ENCODE data around the gene TMED1. TPM values are rescaled to one million over a fixed set of nuclear protein-coding genes. Genes with fewer than 3 reads are reported as not detected.

TMED1 gene
- total and polyA plus RNA-seq, 2 of the 13 experiments (the other 11 are each of a cell fraction or from before 2014, with no cell fraction given) = 48.3 to 51.8 TPM

GRCh38 chr19:10854350-10855089, 18.5 kb upstream of the TMED1 start:
- POLR2A ChIA-PET = interaction anchor here (0.8 to 2.5 kb wide), 4 partner anchors 10 to 137 kb away, joined by 3 to 30 read pairs (median 6); partner anchors contain the start of gene TMED1
- peak; percentile 61 for ATAC-seq
- no peak overlapping the region for H2AFZ ChIP-seq (ENCODE audit: low read length)
- TF ChIP-seq NR2F2 (IDR thresholded peaks at IDR 0.05; ENCODE audit: borderline replicate concordance, low read depth) (0 out of 2 replicates have a peak, but pooled peaks have one; percentile 61), TEAD2 (CRISPR knock-in tag; IDR thresholded peaks at IDR 0.05) (no peak), HNF4A (CRISPR knock-in tag; IDR thresholded peaks at IDR 0.05) (0 out of 2 replicates have a peak, but pooled peaks have one; percentile 23), SALL1 (CRISPR knock-in tag; IDR thresholded peaks at IDR 0.05) (peak; percentile 40; the same call in 1 of the 2 replicates), GATAD2A (CRISPR knock-in tag; IDR thresholded peaks at IDR 0.05) (peak; percentile 50), THYN1 (CRISPR knock-in tag; IDR thresholded peaks at IDR 0.05; ENCODE audit: borderline replicate concordance, low read depth) (no peak), ZNF564 (CRISPR knock-in tag; IDR thresholded peaks at IDR 0.05) (0 out of 2 replicates have a peak, but pooled peaks have one; percentile 44), ZNF136 (CRISPR knock-in tag; IDR thresholded peaks at IDR 0.05; ENCODE audit: low read depth) (no peak), ARID5B (CRISPR knock-in tag; IDR thresholded peaks at IDR 0.05) (peak; percentile 56), ZNF3 (CRISPR knock-in tag; IDR thresholded peaks at IDR 0.05) (0 out of 2 replicates have a peak, but pooled peaks have one; percentile 27), ELF3 (CRISPR knock-in tag; IDR thresholded peaks at IDR 0.05) (0 out of 2 replicates have a peak, but pooled peaks have one; percentile 14), ZNF329 (CRISPR knock-in tag; IDR thresholded peaks at IDR 0.05; ENCODE audit: low read depth) (peak; percentile 99), ZNF644 (CRISPR knock-in tag; IDR thresholded peaks at IDR 0.05; ENCODE audit: low read depth) (0 out of 2 replicates have a peak, but pooled peaks have one; percentile 11), NR2F6 (IDR thresholded peaks at IDR 0.05) (peak; percentile 76), NR2F6 (CRISPR knock-in tag; IDR thresholded peaks at IDR 0.05) (no peak), NCOA2 (CRISPR knock-in tag; IDR thresholded peaks at IDR 0.05) (peak; percentile 9; the same call in 1 of the 2 replicates), ZNF652 (CRISPR knock-in tag; IDR thresholded peaks at IDR 0.05; ENCODE audit: borderline replicate concordance, low read depth) (peak; percentile 26; the same call in 1 of the 2 replicates), ZMYM3 (CRISPR knock-in tag; IDR thresholded peaks at IDR 0.05) (peak; percentile 45; the same call in 1 of the 2 replicates), TCF12 (IDR thresholded peaks at IDR 0.05) (no peak), TCF12 (CRISPR knock-in tag; IDR thresholded peaks at IDR 0.05) (no peak), PATZ1 (CRISPR knock-in tag; IDR thresholded peaks at IDR 0.05) (peak; percentile 37; the same call in 1 of the 2 replicates), HMG20A (CRISPR knock-in tag; IDR thresholded peaks at IDR 0.05; ENCODE audit: borderline replicate concordance) (peak; percentile 14; the same call in 1 of the 2 replicates)

More at GRCh38 chr19:10854350-10855089, 18.5 kb upstream of the TMED1 start:
- no peak overlapping the region for H3K9ac ChIP-seq (ENCODE audit: insufficient read depth, low read depth, low read length)
- H3K4me2 ChIP-seq (ENCODE audit: low read depth, low read length) = peak overlapping the region; percentile 55
- no TSS peak for BruUV-seq (replicated peaks)
- WGBS (ENCODE audit: low lambda C conversion rate) = 11% methylated on average over 7 of the region's 7 CpGs
- H3K36me3 ChIP-seq (replicated peaks in 1 of 2; ENCODE audit: control insufficient read depth in 1 of 2, insufficient read depth in 2 of 2, low read length in 2 of 2) = no peaks in the 10 kb centered on the region
- DNase-seq (ENCODE audit: low spot score) (peak; percentile 67), FAIRE-seq (no peak)
- no peak overlapping the region for H3K4me3 ChIP-seq (replicated peaks in 1 of 3; ENCODE audit: insufficient read depth in 1 of 3, low read depth in 2 of 3, low read length in 3 of 3)
- in situ Hi-C loops (cut with HindIII; ENCODE audit: extremely low pct_ligation_motif_present, low pct_unique_long_range_greater_than_20kb) = no loop called here
- peaks cover 36% of the 10 kb centered on the region for H3K4me1 ChIP-seq (ENCODE audit: insufficient read depth, low read length)
- CTCF ChIA-PET (ENCODE audit: low intra/inter-chr PET ratio, low total read pairs) = no interaction called here
- H4K20me1 ChIP-seq (ENCODE audit: insufficient read depth, low read length) = no peaks in the 10 kb centered on the region
- no peaks in the 10 kb centered on the region for H3K9me3 ChIP-seq (ENCODE audit: low read length)
- no peaks in the 10 kb centered on the region; a peak in 1 of 5 replicates for H3K27me3 ChIP-seq (ENCODE audit: control insufficient read depth in 1 of 2, insufficient read depth in 2 of 2, low read length in 2 of 2)
- intact Hi-C loops (cut with micrococcal nuclease; ENCODE audit: unreplicated experiment) = no loop called here
- H3K27ac ChIP-seq (ENCODE audit: extremely low read length, insufficient read depth, low read length) = no peak overlapping the region
- no peaks in the 10 kb centered on the region for H3K79me2 ChIP-seq (ENCODE audit: insufficient read depth, low read length)
